AG08396 (cell line): Measurements from ENCODE around the gene AGT.
"Not testable (repeated sequence)": the region's sequence is repeated elsewhere in the genome, so short reads cannot be mapped to it uniquely, and the experiment has no call there.

Experiments used
- DNase-seq: peaks from one replicate; pipeline ENCODE4 v3.0.0; 2012; ENCODE audit warnings: low spot score, mixed read lengths

The AGT gene

DNA sequence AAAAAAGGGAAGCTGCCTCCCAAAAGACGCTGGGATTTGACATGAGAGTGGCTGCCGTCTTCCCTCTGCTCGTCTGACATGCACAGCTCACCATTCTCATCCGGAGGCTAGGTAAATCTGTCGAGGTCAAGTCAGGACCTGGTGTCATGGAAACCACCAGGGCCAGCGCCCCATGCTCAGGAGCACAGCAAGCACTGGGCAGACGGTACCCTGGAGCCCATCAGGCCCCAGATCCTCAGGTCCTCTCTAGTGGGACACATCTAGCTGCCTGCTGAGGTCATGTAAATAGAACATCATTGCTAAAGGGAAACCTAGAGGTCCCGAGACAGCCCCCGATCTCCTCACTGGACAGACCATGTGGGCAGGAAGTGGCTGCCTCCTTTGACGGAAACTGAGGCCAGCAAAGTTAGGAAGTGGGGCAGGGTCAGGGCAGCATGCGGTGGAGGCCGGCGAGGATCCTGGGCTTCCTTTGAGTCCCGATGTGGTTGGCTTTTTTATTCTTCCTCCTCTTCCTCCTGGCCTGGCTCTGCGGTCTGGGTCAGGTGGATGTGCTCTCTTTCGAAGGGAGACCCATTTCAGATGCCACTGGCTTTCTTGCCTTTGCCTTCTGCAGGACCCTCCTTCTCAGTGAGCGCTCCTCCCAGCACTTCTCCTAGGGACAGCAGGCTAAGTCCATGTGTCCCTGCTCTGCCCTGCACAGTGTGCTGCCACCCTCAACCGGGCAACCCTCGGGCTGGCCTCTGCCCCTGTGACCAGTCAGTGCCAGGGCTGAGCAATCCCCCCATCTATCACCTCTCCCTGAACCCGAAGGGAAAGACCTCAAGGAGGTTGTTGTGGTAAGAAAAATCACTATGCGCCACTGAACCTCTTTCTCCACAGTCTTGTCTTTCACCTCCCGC, 5.9 kb downstream of the AGT start:
- DNase-seq: no peak

DNA sequence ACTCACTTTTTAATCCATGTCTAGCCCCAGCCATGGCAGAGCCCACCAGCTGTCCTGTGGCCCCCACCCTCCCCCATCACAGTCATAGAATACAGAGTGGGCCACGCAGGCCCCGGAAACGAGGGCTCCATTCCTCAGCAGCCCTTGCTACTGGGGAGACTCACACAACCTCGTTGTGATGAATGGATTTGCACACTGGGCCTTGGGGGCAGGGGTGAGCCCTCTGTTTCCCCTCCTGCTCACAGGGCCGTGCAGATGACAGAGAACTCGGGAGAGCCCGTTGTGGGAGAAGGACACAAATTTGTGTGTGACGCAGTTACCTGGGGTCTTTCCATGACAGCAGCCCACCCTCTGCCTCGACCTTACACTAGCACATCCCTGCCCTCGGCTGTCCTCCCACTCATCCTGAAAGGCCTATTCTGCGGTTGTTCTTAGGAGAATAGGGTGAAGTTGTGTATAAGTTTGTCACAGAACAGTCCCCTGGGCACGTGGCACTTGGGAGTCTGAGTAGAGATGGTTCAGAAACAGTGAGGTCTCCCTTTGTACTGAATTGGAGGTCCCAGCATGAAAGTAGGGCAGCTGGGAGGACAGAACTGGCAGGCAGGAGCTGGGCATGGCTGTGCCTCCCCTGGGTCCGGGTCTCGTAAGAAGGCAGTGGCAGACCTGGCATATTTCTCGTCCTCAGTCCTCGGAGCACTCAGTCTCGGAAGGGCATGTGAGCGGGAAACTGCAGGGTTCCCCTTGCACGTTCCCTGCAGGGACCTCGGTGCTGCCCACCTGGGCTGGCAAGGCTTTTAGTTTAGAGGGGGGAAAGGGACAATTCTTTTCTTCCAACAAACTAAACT, 6.8 kb downstream of the AGT start:
- DNase-seq: no peak

DNA sequence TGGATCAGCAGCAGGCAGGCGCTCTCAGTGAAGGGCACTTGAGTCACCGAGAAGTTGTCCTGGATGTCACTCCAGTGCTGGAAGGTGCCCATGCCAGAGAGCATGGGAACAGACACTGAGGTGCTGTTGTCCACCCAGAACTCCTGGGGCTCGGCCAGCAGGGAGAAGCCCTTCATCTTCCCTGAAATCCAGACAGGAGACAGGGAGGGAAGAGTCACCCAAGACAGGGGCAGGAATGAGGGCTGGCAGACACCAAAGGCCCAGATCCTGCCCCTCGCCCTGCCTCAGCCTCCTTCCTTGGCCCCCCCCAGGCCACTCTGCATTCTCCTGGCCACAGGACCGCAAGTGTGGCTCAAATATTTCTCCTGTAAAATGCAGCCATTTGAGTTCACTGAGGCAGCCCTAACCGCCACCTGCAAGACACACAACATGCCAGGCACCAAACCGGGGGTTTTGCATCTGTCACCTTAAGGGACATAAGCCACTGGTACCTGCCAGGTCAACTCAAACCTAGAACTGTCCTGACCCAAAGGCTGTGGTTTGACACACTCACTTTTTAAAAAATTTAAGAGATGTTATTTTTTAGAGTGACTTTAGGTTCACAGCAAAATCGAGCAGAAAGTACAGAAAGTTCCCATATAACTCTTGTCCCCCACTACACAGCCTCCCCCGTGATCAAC, 7.8 kb downstream of the AGT start:
- DNase-seq: no peak

DNA sequence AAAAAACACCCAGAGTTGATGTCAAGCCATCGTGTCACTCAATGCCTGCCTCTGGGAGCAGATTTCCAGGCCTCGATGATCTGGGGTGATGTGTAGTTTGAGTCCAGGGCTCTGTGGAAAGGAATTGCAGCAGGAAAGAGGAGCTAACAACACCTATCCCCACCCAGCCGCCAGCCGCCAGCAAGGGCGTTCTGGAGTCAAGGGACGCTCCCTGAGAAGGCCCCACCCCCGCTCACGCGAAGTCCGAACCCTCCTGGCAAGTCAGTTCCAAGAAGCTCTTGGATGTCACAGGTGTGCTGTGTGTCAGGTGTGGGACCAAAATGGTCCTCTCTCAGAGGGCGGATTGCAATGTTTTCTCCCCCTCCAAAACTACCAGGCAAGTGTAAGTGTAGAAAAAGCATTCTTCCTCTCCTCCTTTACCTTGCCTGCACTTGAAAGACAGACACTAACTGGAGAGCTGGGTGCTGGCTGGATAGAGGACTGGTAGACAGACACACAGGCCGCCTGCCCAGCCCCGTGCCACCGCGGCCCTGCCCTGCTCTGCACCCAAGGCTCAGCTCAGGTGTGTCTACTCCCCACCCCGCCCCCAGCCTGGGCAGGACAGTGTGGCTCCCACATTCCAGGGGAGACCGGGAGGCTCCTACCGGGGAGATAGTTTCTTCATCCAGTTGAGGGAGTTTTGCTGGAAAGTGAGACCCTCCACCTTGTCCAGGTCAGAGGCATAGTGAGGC, 8.5 kb downstream of the AGT start:
- no peak for DNase-seq

DNA sequence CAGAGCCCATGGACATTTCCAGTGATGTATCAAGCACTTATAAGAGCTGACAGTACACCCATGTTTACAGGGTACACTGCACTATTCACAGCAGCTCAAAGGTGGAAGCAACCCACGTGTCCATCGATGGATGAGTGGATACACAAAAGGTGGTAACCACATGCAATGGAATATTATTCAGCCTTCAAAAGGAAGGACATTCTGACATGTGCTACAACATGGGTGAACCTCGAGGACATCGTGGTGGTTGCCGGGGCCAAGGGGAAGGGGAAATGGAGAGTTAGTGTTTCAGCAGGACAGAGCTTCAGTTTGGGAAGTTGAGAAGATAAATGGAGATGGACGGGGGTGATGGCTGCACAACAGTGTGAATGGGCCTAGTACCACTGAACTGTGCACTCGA, 9.1 kb downstream of the AGT start:
- no peak for DNase-seq

DNA sequence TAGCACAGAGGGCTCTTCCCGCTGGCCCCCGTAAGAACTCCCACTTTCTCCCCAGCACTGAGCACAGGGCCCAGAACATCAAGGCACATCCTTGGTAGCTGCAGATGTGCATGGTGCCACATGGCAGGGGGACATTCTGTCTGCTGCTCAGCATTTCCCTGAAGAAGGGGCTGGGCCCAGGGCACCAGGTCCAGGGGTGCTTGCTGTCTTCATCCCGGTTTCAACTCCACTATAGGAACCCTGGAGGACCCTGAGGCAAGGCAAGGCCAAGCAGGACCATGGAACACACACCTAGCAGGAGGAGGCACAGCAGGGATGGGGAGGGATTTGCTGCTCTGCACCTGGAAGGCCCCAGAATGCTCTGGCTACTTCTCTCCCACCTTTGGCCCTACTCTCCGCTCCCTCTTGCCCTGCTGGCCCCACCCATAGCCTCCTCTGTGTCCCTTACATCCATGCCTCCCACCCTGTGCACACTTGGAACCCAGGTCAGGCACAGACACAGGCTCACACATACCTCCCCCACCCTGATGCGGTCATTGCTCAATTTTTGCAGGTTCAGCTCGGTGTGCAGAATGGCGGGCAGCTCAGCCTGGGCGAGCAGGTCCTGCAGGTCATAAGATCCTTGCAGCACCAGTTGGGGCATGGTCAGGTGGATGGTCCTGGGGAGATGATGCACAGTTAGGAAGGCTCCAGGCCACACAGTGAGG, 10.1 kb downstream of the AGT start:
- no peak for DNase-seq

DNA sequence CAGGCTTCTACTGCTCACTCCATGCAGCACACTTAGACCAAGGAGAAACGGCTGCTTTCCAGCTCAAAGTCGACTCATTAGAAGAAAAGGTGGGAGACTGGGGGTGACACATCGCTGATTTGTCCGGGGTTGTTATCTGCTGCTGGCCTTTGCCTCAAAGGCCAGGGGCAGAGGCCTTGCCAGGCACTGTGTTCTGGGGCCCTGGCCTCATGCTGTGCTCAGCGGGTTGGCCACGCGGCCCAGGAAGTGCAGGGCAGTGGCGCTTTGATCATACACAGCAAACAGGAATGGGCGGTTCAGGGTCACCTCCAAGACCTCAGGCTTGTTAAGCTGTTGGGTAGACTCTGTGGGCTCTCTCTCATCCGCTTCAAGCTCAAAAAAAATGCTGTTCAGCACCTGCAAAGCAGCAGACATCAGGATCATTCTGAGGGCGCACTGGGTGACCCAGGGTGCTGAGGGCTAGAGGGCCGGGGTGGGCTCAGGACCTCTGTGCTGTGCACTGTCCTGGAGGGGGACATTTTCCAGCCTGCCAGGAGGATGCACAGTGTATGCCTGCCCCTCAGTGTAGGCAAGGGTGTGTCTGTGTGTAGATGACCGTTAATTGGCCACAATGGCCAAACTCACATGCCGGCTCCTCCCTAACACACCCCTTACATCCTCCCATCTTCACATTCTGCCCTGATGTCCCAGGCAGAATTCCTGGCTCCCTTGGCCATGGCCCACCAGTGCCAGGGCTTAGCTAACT, 10.8 kb downstream of the AGT start:
- no peak for DNase-seq

DNA sequence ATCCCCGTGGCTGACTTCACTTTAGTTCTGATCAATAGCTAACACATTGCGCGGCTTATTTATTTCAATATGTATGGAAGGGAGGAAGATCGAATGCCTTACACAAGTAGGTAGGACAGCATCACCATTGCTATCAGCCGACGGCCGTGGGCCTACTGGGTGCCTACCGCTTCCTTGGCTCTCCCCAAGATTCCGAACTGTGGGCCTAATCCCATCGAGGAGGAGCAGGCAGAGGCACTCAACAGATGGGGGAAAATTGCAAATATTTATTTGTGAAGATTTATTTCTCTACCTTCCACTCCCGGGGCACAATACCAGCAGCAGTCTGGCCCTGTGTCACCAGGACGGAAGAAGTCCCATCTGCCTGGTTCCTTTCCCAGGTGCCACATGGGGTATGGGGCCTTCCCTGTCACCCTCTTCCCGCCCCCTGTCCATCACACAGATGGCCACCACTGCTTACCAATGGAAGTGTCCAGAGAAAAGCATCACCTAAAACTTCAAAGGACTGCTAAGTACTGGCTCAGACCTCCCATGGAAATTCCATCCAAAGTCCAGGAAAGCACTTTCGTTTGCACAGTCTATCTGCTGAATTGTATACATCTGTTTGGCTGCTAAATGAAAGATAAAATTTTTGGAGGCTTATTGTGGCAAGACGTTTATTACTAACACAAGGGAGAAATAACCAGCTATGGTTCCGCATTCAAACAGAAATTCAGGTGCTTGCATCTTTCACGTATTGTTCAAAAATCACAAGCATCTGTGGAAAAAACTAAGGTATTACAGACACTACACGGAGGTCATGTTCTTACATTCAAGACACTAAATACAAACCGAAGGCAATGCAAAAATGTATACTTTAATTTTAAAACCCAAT, 11.8 kb downstream of the AGT start:
- DNase-seq: no peak

DNA sequence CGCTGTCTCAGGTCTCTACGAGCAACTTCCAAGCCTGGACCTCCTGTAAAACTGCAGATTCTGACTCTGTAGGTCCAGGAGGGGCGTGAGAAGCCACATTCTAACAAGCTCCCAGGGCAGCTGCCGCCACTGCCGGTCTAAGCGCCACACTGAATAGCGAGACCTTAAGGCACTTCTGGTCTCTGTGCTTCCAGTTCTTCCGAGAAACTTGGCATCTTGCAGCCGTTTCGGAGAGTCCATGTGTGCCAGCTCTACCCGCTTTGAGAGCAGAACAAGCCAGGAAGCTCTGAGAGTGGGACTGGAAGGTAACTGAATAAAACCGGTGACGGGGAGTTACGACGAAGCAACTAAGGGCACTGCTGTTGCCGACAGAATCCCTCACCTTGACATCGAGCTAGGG, 12.5 kb downstream of the AGT start:
- no peak for DNase-seq

DNA sequence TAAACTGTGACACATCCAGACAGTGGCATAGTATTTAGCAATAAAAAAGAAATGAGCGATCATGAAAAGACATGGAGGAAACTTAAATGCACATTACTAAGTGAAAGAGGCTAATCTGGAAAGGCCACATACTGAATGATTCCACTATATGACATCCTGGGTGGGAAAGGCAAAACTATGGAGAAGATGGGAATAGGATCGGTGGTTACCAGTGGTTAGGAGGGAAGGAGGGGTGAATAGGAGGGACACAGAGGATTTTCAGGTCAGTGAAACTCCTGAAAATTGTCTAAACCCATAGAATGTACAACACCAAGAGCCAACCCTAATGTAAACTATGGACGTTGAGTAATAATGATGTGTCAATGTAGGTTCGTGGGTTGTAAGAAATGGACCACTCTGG, 13.8 kb downstream of the AGT start:
- DNase-seq: no peak

DNA sequence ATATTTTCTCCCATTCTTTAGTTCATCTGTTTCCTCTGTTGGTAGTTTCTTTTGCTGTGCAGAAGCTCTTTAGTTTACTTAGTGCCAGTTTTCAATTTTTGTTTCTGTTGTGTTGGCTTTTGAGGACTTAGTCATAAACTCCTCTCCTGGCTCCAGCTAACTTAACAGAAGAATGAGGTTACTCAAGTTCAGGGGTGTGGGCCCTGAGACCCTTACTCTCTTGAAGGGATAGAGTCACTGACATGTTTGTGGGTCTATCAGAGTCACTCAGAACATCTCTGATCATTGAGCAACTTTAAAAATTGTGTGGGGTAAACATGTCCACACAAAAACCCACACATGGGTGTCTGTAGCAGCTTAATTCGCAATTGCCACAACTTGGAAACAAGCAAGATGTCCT, 14.2 kb downstream of the AGT start:
- DNase-seq: no peak

DNA sequence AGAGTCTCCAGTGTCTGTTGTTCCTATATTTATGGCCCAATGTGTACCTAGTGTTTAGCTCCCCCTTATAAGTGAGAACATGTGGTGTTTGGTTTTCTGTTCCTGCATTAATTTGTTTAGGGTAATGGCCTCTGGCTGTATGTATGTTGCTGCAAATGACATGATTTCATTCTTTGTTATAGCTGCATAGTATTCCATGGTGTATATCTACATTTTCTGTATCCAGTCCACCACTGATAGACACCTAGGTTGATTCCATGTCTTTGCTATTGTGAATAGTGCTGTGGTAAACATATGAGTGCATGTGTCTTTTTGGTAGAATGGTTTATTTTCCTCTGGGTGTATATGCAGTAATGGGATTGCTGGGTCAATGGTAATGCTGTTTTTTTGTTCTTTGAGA, 15.0 kb downstream of the AGT start:
- DNase-seq: not testable (repeated sequence)

DNA sequence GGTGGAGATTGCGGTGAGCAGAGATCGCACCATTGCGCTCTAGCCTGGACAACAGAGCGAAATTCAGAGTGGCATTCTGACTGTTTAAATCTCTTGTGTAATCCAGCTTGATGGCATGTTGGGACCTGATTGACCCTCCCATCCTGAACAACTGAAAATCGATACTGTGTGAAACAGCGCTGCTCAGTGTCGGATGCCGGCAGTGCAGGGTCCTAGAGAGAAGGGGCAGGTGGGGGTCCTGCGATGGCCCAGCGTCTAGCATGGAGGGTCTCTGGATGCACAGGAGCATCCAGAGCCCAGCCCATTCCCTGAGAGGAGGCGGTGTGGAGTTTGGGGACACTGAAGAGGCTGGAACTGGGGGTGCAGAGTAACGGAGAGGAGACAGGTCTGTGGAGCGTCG, 15.8 kb downstream of the AGT start:
- no peak for DNase-seq

DNA sequence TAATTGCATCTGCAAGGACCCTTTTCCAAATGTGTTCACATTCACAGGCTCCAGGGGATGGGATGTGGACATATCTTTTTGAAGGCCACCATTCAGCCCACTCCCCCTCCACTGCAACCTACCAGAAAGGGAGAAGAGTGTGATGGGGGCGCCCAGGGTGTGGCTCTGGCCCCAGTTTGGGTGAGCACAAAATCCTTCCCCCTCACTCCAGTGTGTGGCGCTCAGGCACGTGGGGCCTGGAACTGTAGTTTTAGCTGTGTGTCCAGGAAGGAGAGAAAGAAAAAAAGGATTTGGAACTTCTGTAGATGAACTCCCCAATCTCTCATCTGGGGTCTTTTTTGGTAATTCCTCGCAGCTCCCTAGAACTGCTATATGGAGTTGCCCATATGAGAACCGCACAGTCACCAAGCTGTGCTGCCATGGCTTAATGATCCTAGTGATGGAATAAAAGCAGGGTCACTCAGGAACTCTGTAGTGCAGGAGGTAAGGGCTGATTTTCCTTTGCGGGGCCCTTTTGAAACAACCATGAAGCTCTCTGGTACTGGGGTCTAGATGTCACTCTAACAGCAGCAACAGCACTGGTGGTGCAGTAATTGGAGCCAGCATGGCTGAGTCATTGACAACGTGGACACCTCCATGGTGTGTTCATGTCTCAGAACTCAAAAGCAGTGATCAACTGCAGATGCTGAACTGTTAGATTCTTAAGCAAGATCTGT, 17.0 kb downstream of the AGT start:
- no peak for DNase-seq

DNA sequence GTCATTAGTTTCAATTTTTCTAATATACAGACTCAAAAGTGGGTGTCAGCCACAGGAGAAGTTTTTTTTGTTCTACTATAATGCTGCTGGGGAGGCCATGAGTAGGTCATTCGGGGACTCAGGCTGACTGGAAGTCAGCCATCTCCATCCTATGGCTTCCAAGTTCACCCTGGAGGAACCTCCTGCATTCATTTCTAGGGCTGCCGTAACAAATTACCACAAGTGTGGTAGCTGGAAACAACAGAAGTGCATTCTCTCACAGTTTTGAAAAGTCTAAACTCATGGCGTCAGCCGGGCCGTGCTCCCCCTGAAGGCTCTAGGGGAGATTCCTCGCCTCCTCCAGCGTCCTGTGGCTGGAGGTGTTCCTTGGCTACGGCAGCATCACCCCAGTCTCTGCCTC, 17.7 kb downstream of the AGT start:
- no peak for DNase-seq

DNA sequence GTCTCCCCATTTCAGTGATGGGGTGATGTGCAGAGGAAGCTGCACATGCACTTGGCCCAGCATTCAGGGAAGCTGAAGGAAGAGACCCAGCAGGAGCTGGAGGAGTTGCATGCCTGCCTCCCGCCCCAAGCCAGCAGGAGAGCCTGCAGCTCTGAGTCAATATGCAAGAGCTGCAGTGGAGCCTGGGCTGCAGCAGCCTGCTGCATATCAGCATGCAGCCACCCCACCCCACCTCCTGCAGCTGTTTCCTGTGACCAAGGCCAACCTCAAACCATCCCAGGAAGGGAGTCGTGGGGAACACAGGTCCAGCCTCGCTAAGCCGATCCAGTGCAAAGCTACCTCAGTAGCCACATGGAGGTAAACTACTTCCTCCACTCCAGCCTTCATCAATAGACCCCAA, 18.9 kb downstream of the AGT start:
- DNase-seq: no peak

DNA sequence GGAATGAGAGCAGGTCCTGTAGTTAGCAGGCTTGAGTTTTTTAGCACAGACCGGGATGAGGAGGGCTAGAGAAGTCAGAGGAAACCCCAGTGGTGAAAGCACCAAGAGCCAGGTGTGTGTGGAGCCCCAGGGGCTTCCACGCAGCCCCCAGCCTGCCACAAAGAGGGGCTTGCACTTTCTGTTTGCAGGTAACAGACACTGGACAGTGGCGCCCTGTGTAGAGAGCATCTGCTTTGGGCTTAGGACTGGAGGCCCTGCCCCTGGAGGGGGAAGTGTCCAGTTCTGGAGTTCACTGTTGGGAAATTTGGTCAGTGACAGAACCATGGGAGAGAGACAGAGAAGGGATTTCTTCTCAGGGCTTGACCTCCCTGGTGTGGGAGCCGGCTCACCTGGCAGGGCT, 19.5 kb downstream of the AGT start:
- no peak for DNase-seq

DNA sequence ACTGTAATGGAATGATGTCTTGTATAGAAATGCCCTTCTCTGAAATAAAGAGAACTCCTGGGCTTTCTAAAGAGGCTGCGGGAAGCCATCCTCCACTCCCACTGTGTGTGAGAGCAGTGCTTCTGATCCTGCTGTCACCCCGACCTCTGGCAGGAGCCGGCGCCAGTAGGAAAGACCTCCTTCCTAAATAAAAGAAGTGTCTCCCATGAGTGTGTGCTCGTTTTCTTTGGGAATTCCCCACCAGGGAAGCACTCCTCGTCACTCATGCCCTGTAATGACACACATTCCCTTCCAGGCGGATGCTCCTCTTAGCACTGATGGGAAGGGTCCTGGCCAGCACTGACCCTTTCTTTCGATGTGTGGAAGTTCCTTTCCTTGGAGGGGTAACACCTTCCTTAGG, 20.1 kb downstream of the AGT start:
- no peak for DNase-seq

DNA sequence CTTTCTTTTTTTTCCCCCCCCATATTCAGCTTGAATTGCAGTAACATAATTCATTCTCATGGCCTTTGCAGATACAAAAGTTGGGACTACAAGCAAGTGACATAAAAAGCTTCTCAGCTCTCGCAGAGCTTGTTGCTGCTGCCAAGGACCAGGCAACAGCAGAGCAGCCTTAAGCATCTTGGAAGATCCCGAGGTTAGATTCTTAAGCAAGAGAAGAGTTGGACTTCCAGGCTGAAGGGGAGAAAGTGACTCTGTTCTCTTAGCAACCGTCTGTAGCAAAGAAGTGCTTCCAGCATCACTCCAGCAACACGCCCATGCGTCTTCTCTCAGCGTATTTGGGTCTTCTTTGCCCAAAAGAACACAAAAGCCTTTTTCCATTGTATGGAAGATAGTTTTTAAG, 20.7 kb downstream of the AGT start:
- DNase-seq: no peak
